OCI-LY1 (cell line): ENCODE data around the gene SLAMF1.

Experiments used
- H2AFZ ChIP-seq: fragments of 200-600 bp; sonication (generic), shearing (Covaris generic); 2 replicates; pipeline ENCODE4 v1.6.0; 2014; ENCODE audit warnings: antibody characterized with exemption, mild to moderate bottlenecking, low read length
- H3F3A ChIP-seq: fragments of 200-600 bp; sonication (generic), shearing (Covaris generic); 2 replicates; pipeline ENCODE4 v1.6.0; 2014; ENCODE audit warnings: mild to moderate bottlenecking, antibody characterized with exemption, low read length, moderate library complexity; ENCODE audit not compliant: insufficient read depth
- H3K27ac ChIP-seq: fragments of 200-600 bp; sonication (generic); 2 replicates; pipeline ENCODE4 v1.5.1; 2014; ENCODE audit warnings: low read length, mixed run types, mild to moderate bottlenecking, low read depth; ENCODE audit not compliant: poor library complexity, severe bottlenecking
- H3K27me3 ChIP-seq: fragments of 200-600 bp; sonication (generic); 2 replicates; pipeline ENCODE4 v1.6.0; 2014; ENCODE audit warnings: antibody characterized with exemption, mild to moderate bottlenecking, low read length, moderate library complexity; ENCODE audit not compliant: insufficient read depth
- H3K36me3 ChIP-seq: fragments of 200-600 bp; sonication (generic); 2 replicates; pipeline ENCODE4 v1.6.1; 2014; ENCODE audit warnings: mild to moderate bottlenecking, antibody characterized with exemption, low read length, moderate library complexity, mixed read lengths; ENCODE audit not compliant: insufficient read depth
- H3K4me1 ChIP-seq: fragments of 200-600 bp; sonication (generic); 2 replicates; pipeline ENCODE4 v1.5.1; 2014; ENCODE audit warnings: mild to moderate bottlenecking, low read length, moderate library complexity; ENCODE audit not compliant: insufficient read depth, severe bottlenecking
- H3K4me2 ChIP-seq: fragments of 200-600 bp; sonication (generic), shearing (Covaris generic); 2 replicates; pipeline ENCODE4 v1.6.1; 2014; ENCODE audit warnings: low read length
- H3K4me3 ChIP-seq: fragments of 200-600 bp; sonication (generic); 2 replicates; pipeline ENCODE4 v1.5.1; 2014; ENCODE audit warnings: low read length, low read depth, mild to moderate bottlenecking, mixed read lengths; ENCODE audit not compliant: poor library complexity, severe bottlenecking
- H3K79me2 ChIP-seq: fragments of 200-600 bp; shearing (Covaris generic); 2 replicates; pipeline ENCODE4 v1.6.1; 2016; ENCODE audit warnings: mixed run types, low read length, mixed read lengths; ENCODE audit not compliant: insufficient read depth
- H3K9ac ChIP-seq: fragments of 200-600 bp; sonication (generic), shearing (Covaris generic); 2 replicates; pipeline ENCODE4 v1.6.1; 2014; ENCODE audit warnings: mild to moderate bottlenecking, low read length, mixed read lengths
- H3K9me2 ChIP-seq: fragments of 200-600 bp; sonication (generic), shearing (Covaris generic); 2 replicates; pipeline ENCODE4 v1.6.1; 2014; ENCODE audit warnings: low read depth, mild to moderate bottlenecking, low read length, mixed read lengths
- H3K9me3 ChIP-seq: fragments of 200-600 bp; shearing (Covaris generic); 2 replicates; pipeline ENCODE4 v1.6.1; 2014; ENCODE audit warnings: low read length, mixed read lengths
- H4K20me1 ChIP-seq: fragments of 200-600 bp; sonication (generic), shearing (Covaris generic); 2 replicates; pipeline ENCODE4 v1.6.0; 2016; ENCODE audit warnings: mild to moderate bottlenecking, low read length; ENCODE audit not compliant: insufficient read depth
- CTCF ChIP-seq: fragments of 200-600 bp; sonication (generic), shearing (Covaris generic); IDR thresholded peaks from 2 replicates; pipeline ENCODE4 v1.5.1; 2017; ENCODE audit warnings: mild to moderate bottlenecking, antibody characterized with exemption, low read length, moderate library complexity, mixed read lengths
- EZH2 ChIP-seq: fragments of 200-600 bp; sonication (generic), shearing (Covaris generic); IDR thresholded peaks from 2 replicates; pipeline ENCODE4 v1.8.0; 2017; ENCODE audit warnings: borderline replicate concordance, mixed run types, mild to moderate bottlenecking, antibody characterized with exemption, low read length, moderate library complexity, mixed read lengths

The SLAMF1 gene

GRCh38 chr1:160622501-160623226, 24.2 kb downstream of the SLAMF1 start:
- Histone ChIP-seq H3K4me1 (peaks cover 79% of the 10 kb centered on the region), H3K27me3 (no peaks in the 10 kb centered on the region), H3K4me3 (no peak overlapping the region), H3K36me3 (no peaks in the 10 kb centered on the region), H3K4me2 (no peak overlapping the region; the same call in 1 of the 2 replicates), H3K27ac (peak overlapping the region; percentile 82), H3K79me2 (no peaks in the 10 kb centered on the region), H2AFZ (no peak overlapping the region), H3K9me2 (no peaks in the 10 kb centered on the region), H3K9ac (no peak overlapping the region), H3F3A (peaks cover 8% of the 10 kb centered on the region; the same call in 1 of the 2 replicates), H4K20me1 (no peaks in the 10 kb centered on the region), H3K9me3 (no peaks in the 10 kb centered on the region)
- TF ChIP-seq CTCF (no peak), EZH2 (no peak)

GRCh38 chr1:160621633-160622413, 25.0 kb downstream of the SLAMF1 start:
- Histone ChIP-seq H3K4me2 (peak overlapping the region; percentile 22; the same call in 1 of the 2 replicates), H3K36me3 (no peaks in the 10 kb centered on the region), H3F3A (peaks cover 8% of the 10 kb centered on the region; the same call in 1 of the 2 replicates), H4K20me1 (no peaks in the 10 kb centered on the region), H3K79me2 (no peaks in the 10 kb centered on the region), H3K4me1 (peaks cover 72% of the 10 kb centered on the region), H3K9me3 (no peaks in the 10 kb centered on the region), H3K9ac (peak overlapping the region; percentile 36), H3K9me2 (no peaks in the 10 kb centered on the region), H3K4me3 (no peak overlapping the region), H2AFZ (no peak overlapping the region), H3K27ac (peak overlapping the region; percentile 82), H3K27me3 (no peaks in the 10 kb centered on the region)
- TF ChIP-seq EZH2, result no peak
- no peak for TF ChIP-seq CTCF

GRCh38 chr1:160620942-160621632, 25.8 kb downstream of the SLAMF1 start:
- Histone ChIP-seq H3K9me2 (no peaks in the 10 kb centered on the region), H3K27me3 (no peaks in the 10 kb centered on the region), H4K20me1 (no peaks in the 10 kb centered on the region), H3K9ac (peak overlapping the region; percentile 36), H3F3A (peaks cover 8% of the 10 kb centered on the region; the same call in 1 of the 2 replicates), H3K9me3 (no peaks in the 10 kb centered on the region), H3K27ac (peak overlapping the region; percentile 82), H3K4me2 (peak overlapping the region; percentile 22; the same call in 1 of the 2 replicates), H3K79me2 (no peaks in the 10 kb centered on the region), H2AFZ (no peak overlapping the region), H3K4me3 (no peak overlapping the region), H3K4me1 (peaks cover 65% of the 10 kb centered on the region), H3K36me3 (no peaks in the 10 kb centered on the region)
- TF ChIP-seq CTCF (no peak), EZH2 (no peak)
